Esophagus muscularis mucosa (tissue), 3 donors: ENCODE data around the gene SHC2.

Source experiments
- POLR2A ChIP-seq: fragments of 450-650 bp; IDR thresholded peaks from one replicate; pipeline ENCODE4 v1.6.1; 2017; ENCODE audit warnings: antibody characterized with exemption, moderate library complexity, mild to moderate bottlenecking, low read depth
- TF ChIP-seq, protein P1 (sequence below), 3 experiments: fragments of 200-600 bp in 2 of 3; fragments of 450-650 bp in 1 of 3; sonication (generic) in 2 of 3; IDR thresholded peaks; one replicate each; pipeline ENCODE4 v1.5.1; 2017 to 2019; ENCODE audit warnings: antibody characterized with exemption in 3 of 3, mild to moderate bottlenecking in 2 of 3, moderate library complexity in 1 of 3

DNA sequence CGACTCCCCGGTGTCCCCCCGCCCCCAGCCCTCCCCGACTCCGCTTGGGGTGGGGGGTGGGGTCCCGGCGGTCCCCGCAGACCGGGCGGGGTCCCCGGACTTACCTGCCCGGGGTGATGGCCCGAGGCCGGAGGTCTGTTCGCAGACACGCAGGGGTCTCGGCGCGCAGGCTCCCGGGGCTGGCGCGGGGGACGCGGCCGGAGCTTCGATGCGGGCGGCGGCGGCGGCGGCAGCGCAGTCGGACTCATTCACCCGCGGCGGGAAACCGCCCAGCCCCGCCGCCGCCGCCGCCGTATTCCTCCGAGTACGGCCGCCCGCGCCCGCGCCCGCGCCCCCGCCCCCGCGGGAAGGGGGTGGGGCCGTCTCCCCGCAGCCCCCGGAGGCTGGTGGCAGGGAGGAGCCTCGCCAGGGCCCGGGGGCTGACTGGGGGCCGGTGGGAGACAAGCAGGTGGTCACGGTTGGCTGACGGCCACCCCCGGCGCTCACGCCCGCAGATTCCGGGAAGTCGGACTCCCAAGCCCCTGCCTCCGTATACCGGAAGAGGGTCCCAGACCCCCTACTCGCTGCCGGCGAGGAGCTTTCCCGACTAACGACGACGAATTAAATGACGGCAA is 51.8 kb downstream of the SHC2 start, which contains the start of gene C2CD4C:
- TF ChIP-seq, protein P1, sequence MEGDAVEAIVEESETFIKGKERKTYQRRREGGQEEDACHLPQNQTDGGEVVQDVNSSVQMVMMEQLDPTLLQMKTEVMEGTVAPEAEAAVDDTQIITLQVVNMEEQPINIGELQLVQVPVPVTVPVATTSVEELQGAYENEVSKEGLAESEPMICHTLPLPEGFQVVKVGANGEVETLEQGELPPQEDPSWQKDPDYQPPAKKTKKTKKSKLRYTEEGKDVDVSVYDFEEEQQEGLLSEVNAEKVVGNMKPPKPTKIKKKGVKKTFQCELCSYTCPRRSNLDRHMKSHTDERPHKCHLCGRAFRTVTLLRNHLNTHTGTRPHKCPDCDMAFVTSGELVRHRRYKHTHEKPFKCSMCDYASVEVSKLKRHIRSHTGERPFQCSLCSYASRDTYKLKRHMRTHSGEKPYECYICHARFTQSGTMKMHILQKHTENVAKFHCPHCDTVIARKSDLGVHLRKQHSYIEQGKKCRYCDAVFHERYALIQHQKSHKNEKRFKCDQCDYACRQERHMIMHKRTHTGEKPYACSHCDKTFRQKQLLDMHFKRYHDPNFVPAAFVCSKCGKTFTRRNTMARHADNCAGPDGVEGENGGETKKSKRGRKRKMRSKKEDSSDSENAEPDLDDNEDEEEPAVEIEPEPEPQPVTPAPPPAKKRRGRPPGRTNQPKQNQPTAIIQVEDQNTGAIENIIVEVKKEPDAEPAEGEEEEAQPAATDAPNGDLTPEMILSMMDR (IDR thresholded peaks at IDR 0.05), result no peak
- TF ChIP-seq POLR2A, result no peak
